ENCODE results near the gene PIGK. TPM values are rescaled to one million over a fixed set of nuclear protein-coding genes. Genes with fewer than 3 reads are reported as not detected.
"Not testable (repeated sequence)": the region's sequence is repeated elsewhere in the genome, so short reads cannot be mapped to it uniquely, and the experiment has no call there.

PIGK gene
- polyA plus RNA-seq, 3 donors: 4.0 to 24.7 (median 19.4) TPM

DNA sequence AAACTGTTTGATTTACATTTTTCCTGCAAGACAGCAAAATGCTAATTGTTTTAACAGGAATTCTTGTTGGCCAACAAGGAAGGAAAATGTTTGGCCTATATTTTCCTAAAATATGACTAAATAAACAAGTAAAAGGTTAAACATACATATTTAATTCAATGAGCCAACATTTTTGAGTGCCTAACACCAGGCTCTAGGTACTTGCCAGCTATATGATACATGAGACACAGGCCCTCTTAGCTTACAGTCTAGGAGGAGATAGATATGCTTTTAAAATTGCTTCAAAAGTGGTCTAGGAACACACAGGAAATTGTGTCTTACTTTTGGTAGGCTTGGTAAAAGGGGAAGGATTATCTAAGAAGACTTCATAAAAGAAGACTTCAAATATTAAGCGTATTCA, 50.9 kb downstream of the PIGK start:
- no peak overlapping the region for H3K4me3 ChIP-seq (replicated peaks in 1 of 3; ENCODE audit: low read depth in 2 of 3, low read length in 3 of 3)

DNA sequence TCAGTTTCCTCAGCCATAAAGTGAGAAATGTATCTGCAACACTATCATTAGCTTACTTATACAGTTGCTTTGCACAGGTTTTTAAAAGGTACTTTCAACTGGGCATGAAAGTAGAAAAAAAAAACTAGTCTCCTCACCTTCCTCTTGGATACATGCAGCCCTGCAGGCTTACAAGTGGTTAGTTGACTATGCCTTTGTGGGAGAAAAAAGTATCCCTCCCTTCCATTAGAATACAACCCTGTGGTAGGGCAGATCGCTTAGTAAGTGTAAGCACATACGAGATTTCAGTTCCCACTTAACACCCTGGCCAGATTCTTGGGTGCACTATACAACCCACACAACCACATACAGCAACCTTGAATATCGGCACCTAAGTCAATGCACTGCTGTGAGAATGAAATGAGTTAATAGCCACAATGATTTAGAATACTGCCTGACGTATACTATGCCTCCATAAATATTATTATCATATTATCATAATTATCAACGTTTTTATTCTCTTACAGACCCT, 54.7 kb downstream of the PIGK start:
- no peak overlapping the region for H3K27ac Mint-ChIP-seq
- H3K36me3 Mint-ChIP-seq: peaks cover 34 to 58% of the 10 kb centered on the region in 2 donors
- intact Hi-C loops (cut with micrococcal nuclease): no loop called here
- no peak for DNase-seq
- H3K4me3 Mint-ChIP-seq: no peak overlapping the region
- H3K4me1 Mint-ChIP-seq: no peaks in the 10 kb centered on the region
- no peak overlapping the region for H3K4me3 ChIP-seq (replicated peaks in 1 of 3; ENCODE audit: low read depth in 2 of 3, low read length in 3 of 3)
- H3K9ac ChIP-seq (ENCODE audit: insufficient read depth, low read length, poor library complexity, severe bottlenecking): no peak overlapping the region
- H4K20me1 ChIP-seq (ENCODE audit: insufficient read depth, low read length): no peaks in the 10 kb centered on the region
- no CpG with 5 or more reads among the region's 5 CpGs for WGBS (ENCODE audit: insufficient coverage)
- no peaks in the 10 kb centered on the region for H3K27me3 Mint-ChIP-seq (ENCODE audit: low read depth in 3 of 3)
- peaks cover 0 to 4% of the 10 kb centered on the region in 2 donors for H3K9me3 ChIP-seq (replicated peaks in 1 of 2; ENCODE audit: control insufficient read depth in 1 of 2, insufficient read depth in 1 of 2, low read length in 2 of 2)
- H2AFZ ChIP-seq (ENCODE audit: insufficient read depth, low read depth, low read length, poor library complexity, severe bottlenecking): no peak overlapping the region
- no peak overlapping the region for H3K4me2 ChIP-seq (replicated peaks; ENCODE audit: extremely low read depth, low read length, poor library complexity, severe bottlenecking)
- H3K27ac ChIP-seq (ENCODE audit: low read depth in 1 of 2, low read length in 2 of 2): no peak overlapping the region
- no peaks in the 10 kb centered on the region for H3K27me3 ChIP-seq (ENCODE audit: control insufficient read depth in 2 of 2, insufficient read depth in 2 of 2, low read length in 2 of 2)
- peaks cover 5 to 10% (median 9%) of the 10 kb centered on the region in 7 donors for H3K9me3 Mint-ChIP-seq
- TF ChIP-seq, protein P1, sequence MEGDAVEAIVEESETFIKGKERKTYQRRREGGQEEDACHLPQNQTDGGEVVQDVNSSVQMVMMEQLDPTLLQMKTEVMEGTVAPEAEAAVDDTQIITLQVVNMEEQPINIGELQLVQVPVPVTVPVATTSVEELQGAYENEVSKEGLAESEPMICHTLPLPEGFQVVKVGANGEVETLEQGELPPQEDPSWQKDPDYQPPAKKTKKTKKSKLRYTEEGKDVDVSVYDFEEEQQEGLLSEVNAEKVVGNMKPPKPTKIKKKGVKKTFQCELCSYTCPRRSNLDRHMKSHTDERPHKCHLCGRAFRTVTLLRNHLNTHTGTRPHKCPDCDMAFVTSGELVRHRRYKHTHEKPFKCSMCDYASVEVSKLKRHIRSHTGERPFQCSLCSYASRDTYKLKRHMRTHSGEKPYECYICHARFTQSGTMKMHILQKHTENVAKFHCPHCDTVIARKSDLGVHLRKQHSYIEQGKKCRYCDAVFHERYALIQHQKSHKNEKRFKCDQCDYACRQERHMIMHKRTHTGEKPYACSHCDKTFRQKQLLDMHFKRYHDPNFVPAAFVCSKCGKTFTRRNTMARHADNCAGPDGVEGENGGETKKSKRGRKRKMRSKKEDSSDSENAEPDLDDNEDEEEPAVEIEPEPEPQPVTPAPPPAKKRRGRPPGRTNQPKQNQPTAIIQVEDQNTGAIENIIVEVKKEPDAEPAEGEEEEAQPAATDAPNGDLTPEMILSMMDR (IDR thresholded peaks at IDR 0.05): no peak
- H3K79me2 ChIP-seq (ENCODE audit: insufficient read depth, low read length): no peaks in the 10 kb centered on the region
- peaks cover 34 to 54% of the 10 kb centered on the region in 2 donors for H3K36me3 ChIP-seq (replicated peaks in 1 of 2; ENCODE audit: control insufficient read depth in 1 of 2, insufficient read depth in 2 of 2, low read length in 2 of 2)
- H3K4me1 ChIP-seq (ENCODE audit: control insufficient read depth in 1 of 2, insufficient read depth in 2 of 2, low read length in 2 of 2): no peaks in the 10 kb centered on the region

More for the DNA sequence above, 50.9 kb downstream of the PIGK start:
- H3K4me3 Mint-ChIP-seq: no peak overlapping the region
- no peaks in the 10 kb centered on the region for H3K4me1 Mint-ChIP-seq
- H3K4me1 ChIP-seq (ENCODE audit: control insufficient read depth in 1 of 2, insufficient read depth in 2 of 2, low read length in 2 of 2): no peaks in the 10 kb centered on the region
- TF ChIP-seq, protein P1 (IDR thresholded peaks at IDR 0.05): no peak
- H3K27ac Mint-ChIP-seq: no peak overlapping the region
- H3K9me3 Mint-ChIP-seq: peaks cover 0 to 9% (median 5%) of the 10 kb centered on the region in 7 donors
- H3K9me3 ChIP-seq (replicated peaks in 1 of 2; ENCODE audit: control insufficient read depth in 1 of 2, insufficient read depth in 1 of 2, low read length in 2 of 2): peaks cover 0 to 5% of the 10 kb centered on the region in 2 donors
- peaks cover 9 to 21% of the 10 kb centered on the region in 2 donors for H3K36me3 ChIP-seq (replicated peaks in 1 of 2; ENCODE audit: control insufficient read depth in 1 of 2, insufficient read depth in 2 of 2, low read length in 2 of 2)
- DNase-seq: no peak
- no peaks in the 10 kb centered on the region for H3K27me3 Mint-ChIP-seq (ENCODE audit: low read depth in 3 of 3)
- no CpG with 5 or more reads among the region's 1 CpG for WGBS (ENCODE audit: insufficient coverage)
- intact Hi-C loops (cut with micrococcal nuclease): no loop called here
- H2AFZ ChIP-seq (ENCODE audit: insufficient read depth, low read depth, low read length, poor library complexity, severe bottlenecking): no peak overlapping the region
- H4K20me1 ChIP-seq (ENCODE audit: insufficient read depth, low read length): no peaks in the 10 kb centered on the region
- no peaks in the 10 kb centered on the region for H3K27me3 ChIP-seq (ENCODE audit: control insufficient read depth in 2 of 2, insufficient read depth in 2 of 2, low read length in 2 of 2)
- H3K79me2 ChIP-seq (ENCODE audit: insufficient read depth, low read length): no peaks in the 10 kb centered on the region
- H3K36me3 Mint-ChIP-seq: peaks cover 12 to 34% of the 10 kb centered on the region in 2 donors
- no peak overlapping the region for H3K4me2 ChIP-seq (replicated peaks; ENCODE audit: extremely low read depth, low read length, poor library complexity, severe bottlenecking)
- no peak overlapping the region for H3K27ac ChIP-seq (ENCODE audit: low read depth in 1 of 2, low read length in 2 of 2)
- no peak overlapping the region for H3K9ac ChIP-seq (ENCODE audit: insufficient read depth, low read length, poor library complexity, severe bottlenecking)

DNA sequence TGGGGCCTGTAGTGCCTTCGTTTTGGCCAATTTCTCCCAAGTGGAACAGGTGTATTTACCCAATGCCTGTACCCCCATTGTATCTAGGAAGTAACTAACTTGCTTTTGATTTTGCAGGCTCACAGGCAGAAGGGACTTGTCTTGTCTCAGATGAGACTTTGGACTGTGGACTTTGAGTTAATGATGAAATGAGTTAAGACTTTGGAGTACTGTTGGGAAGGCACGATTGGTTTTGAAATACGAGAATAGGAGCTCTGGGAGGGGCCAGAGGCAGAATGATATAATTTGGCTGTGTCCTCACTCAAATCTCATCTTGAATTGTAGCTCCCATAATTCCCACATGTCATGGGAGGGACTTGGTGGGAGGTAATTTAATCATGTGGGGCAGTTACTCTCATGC, 59.5 kb downstream of the PIGK start:
- Mint-ChIP-seq H3K36me3 (peaks cover 49 to 69% of the 10 kb centered on the region in 2 donors), H3K9me3 (peaks cover 20 to 31% (median 22%) of the 10 kb centered on the region in 7 donors)
- H3K4me3 ChIP-seq (replicated peaks in 1 of 3; ENCODE audit: low read depth in 2 of 3, low read length in 3 of 3); H3K27ac ChIP-seq (ENCODE audit: low read depth in 1 of 2, low read length in 2 of 2); H3K27me3 Mint-ChIP-seq (ENCODE audit: low read depth in 3 of 3); DNase-seq; H2AFZ ChIP-seq (ENCODE audit: insufficient read depth, low read depth, low read length, poor library complexity, severe bottlenecking); H3K4me1 ChIP-seq (ENCODE audit: control insufficient read depth in 1 of 2, insufficient read depth in 2 of 2, low read length in 2 of 2); H3K27me3 ChIP-seq (ENCODE audit: control insufficient read depth in 2 of 2, insufficient read depth in 2 of 2, low read length in 2 of 2); H3K4me3 Mint-ChIP-seq; intact Hi-C loops (cut with micrococcal nuclease); H3K4me1 Mint-ChIP-seq; H3K79me2 ChIP-seq (ENCODE audit: insufficient read depth, low read length); H4K20me1 ChIP-seq (ENCODE audit: insufficient read depth, low read length); H3K4me2 ChIP-seq (replicated peaks; ENCODE audit: extremely low read depth, low read length, poor library complexity, severe bottlenecking); H3K27ac Mint-ChIP-seq; H3K9ac ChIP-seq (ENCODE audit: insufficient read depth, low read length, poor library complexity, severe bottlenecking): not testable (repeated sequence)
- H3K9me3 ChIP-seq (replicated peaks in 1 of 2; ENCODE audit: control insufficient read depth in 1 of 2, insufficient read depth in 1 of 2, low read length in 2 of 2): peaks cover 13 to 16% of the 10 kb centered on the region in 2 donors
- 100% methylated on average over 1 of the region's 3 CpGs for WGBS (ENCODE audit: insufficient coverage)
- H3K36me3 ChIP-seq (replicated peaks in 1 of 2; ENCODE audit: control insufficient read depth in 1 of 2, insufficient read depth in 2 of 2, low read length in 2 of 2): peaks cover 34 to 63% of the 10 kb centered on the region in 2 donors
